Measurements from ENCODE around the gene ISG20.

Gene ISG20

GRCh38 chr15:88703533-88703932 lies 64.7 kb downstream of the ISG20 start:
- DNase-seq (ENCODE audit: insufficient read length) (no peak), FAIRE-seq (no peak)
- TF ChIP-seq TAF1 (IDR thresholded peaks at IDR 0.05; ENCODE audit: borderline replicate concordance, low read depth, low read length) (no peak), POLR2AphosphoS5 (IDR thresholded peaks at IDR 0.05; ENCODE audit: low read depth, low read length) (no peak), POLR2A (IDR thresholded peaks at IDR 0.05; ENCODE audit: low read depth, low read length) (no peak)

- DNase-seq (ENCODE audit: insufficient read length) (no peak), FAIRE-seq (no peak)
These were observed 66.3 kb downstream of the ISG20 start for GRCh38 chr15:88704791-88705768.

GRCh38 chr15:88705769-88706165 lies 67.0 kb downstream of the ISG20 start:
- FAIRE-seq (no peak), DNase-seq (ENCODE audit: insufficient read length) (no peak)
- TF ChIP-seq POLR2A (IDR thresholded peaks at IDR 0.05; ENCODE audit: low read depth, low read length) (no peak), POLR2AphosphoS5 (IDR thresholded peaks at IDR 0.05; ENCODE audit: low read depth, low read length) (no peak), TAF1 (IDR thresholded peaks at IDR 0.05; ENCODE audit: borderline replicate concordance, low read depth, low read length) (no peak)

More at GRCh38 chr15:88704791-88705768, 66.3 kb downstream of the ISG20 start:
- TF ChIP-seq POLR2A (IDR thresholded peaks at IDR 0.05; ENCODE audit: low read depth, low read length), result no peak
- no peak for TF ChIP-seq TAF1 (IDR thresholded peaks at IDR 0.05; ENCODE audit: borderline replicate concordance, low read depth, low read length)
- no peak for TF ChIP-seq POLR2AphosphoS5 (IDR thresholded peaks at IDR 0.05; ENCODE audit: low read depth, low read length)

All from GM12892 (cell line).